K562 (cell line): Measurements from ENCODE around the gene CD3D.

ENCODE experiments used
- CTCF ChIP-seq, 3 experiments: IDR thresholded peaks in 2 of 3; conservative IDR thresholded peaks in 1 of 3; 2 replicates each; pipeline ENCODE4 v1.5.1; 2011 to 2012; ENCODE audit warnings: low read length in 3 of 3, mild to moderate bottlenecking in 3 of 3, control low read depth in 2 of 3, improper control_type of control experiment in 1 of 3, inconsistent platforms in 1 of 3, low read depth in 1 of 3, mixed read lengths in 1 of 3, moderate library complexity in 1 of 3; ENCODE audit not compliant: insufficient read depth in 2 of 3
- E4F1 ChIP-seq: fragments of 250-450 bp; sonication (Bioruptor Pico); IDR thresholded peaks from 2 replicates; pipeline ENCODE4 v1.5.0; 2021; ENCODE audit warnings: mild to moderate bottlenecking, borderline replicate concordance
- FIP1L1 ChIP-seq: fragments of 200-400 bp; formaldehyde crosslinking; IDR thresholded peaks from 2 replicates; pipeline ENCODE4 v1.6.1; 2018; ENCODE audit warnings: mild to moderate bottlenecking, low read depth, low read length; ENCODE audit not compliant: poor library complexity, severe bottlenecking
- FOXJ3 ChIP-seq: sonication (generic); formaldehyde crosslinking; IDR thresholded peaks from 2 replicates; pipeline ENCODE4 v1.4.0; 2020; ENCODE audit warnings: mild to moderate bottlenecking, missing genetic modification reagents
- GTF2B ChIP-seq: IDR thresholded peaks from 2 replicates; pipeline ENCODE4 v1.6.1; 2011; ENCODE audit not compliant: insufficient read length; ENCODE audit errors: extremely low read depth
- HMGN3 ChIP-seq: IDR thresholded peaks from 2 replicates; pipeline ENCODE4 v1.6.1; 2011; ENCODE audit warnings: borderline replicate concordance, low read depth, mild to moderate bottlenecking, mixed read lengths, low read length; ENCODE audit not compliant: insufficient read length; ENCODE audit errors: extremely low read depth
- NRF1 ChIP-seq, 2 experiments: fragments of 450-650 bp; IDR thresholded peaks in 1 of 2; conservative IDR thresholded peaks in 1 of 2; 2 replicates each; pipeline ENCODE4 v1.6.1; 2014; ENCODE audit warnings: mild to moderate bottlenecking in 2 of 2
- SAP30 ChIP-seq: fragments of 200-600 bp; sonication (generic); IDR thresholded peaks from 2 replicates; pipeline ENCODE4 v1.6.1; 2012; ENCODE audit warnings: borderline replicate concordance, low read depth, mild to moderate bottlenecking, moderate library complexity, low read length, control low read depth, inconsistent platforms; ENCODE audit not compliant: insufficient read depth, poor library complexity, severe bottlenecking
- SIX5 ChIP-seq, 2 experiments: IDR thresholded peaks; 2 replicates each; pipeline ENCODE4 v1.6.1; 2011; ENCODE audit warnings: low read length in 2 of 2, borderline replicate concordance in 1 of 2, low read depth in 1 of 2, mild to moderate bottlenecking in 1 of 2, moderate library complexity in 1 of 2; ENCODE audit not compliant: insufficient read depth in 1 of 2
- SP1 ChIP-seq: sonication (generic); formaldehyde crosslinking; IDR thresholded peaks from 2 replicates; pipeline ENCODE4 v1.8.1; 2022; ENCODE audit warnings: mild to moderate bottlenecking, missing genetic modification reagents
- ZNF232 ChIP-seq: sonication (generic); formaldehyde crosslinking; IDR thresholded peaks from 2 replicates; pipeline ENCODE4 v1.8.0; 2022; ENCODE audit warnings: mild to moderate bottlenecking, missing genetic modification reagents

GRCh38 chr11:118291477-118292135, 50.9 kb downstream of the CD3D start:
- TF ChIP-seq ZNF232 (CRISPR knock-in tag) (no peak), SAP30 (no peak), NRF1 (conservative IDR thresholded peaks at IDR 0.05 in 1 of 2, IDR thresholded peaks at IDR 0.05 in 1 of 2) (no peak), FIP1L1 (no peak), SIX5 (IDR thresholded peaks at IDR 0.05; ENCODE audit: borderline replicate concordance in 1 of 2, insufficient read depth in 1 of 2, low read depth in 1 of 2, low read length in 2 of 2) (no peak), CTCF (IDR thresholded peaks at IDR 0.05 in 2 of 3, conservative IDR thresholded peaks at IDR 0.05 in 1 of 3; ENCODE audit: insufficient read depth in 2 of 3, low read depth in 1 of 3, low read length in 3 of 3) (no peak), SP1 (CRISPR knock-in tag) (no peak), GTF2B (no peak), FOXJ3 (CRISPR knock-in tag) (no peak), E4F1 (no peak), HMGN3 (no peak)
